HG03378 (cell line): ENCODE results near the gene NR6A1.
"Not testable (repeated sequence)": the region's sequence is repeated elsewhere in the genome, so short reads cannot be mapped to it uniquely, and the experiment has no call there.

Experiments
- ATAC-seq: cut with Tn5 transposase; IDR thresholded peaks from one replicate; pipeline ENCODE4 v1.9.1; 2021; ENCODE audit warnings: mild to moderate bottlenecking, moderate library complexity; ENCODE audit not compliant: unreplicated experiment

The NR6A1 gene

GRCh38 chr9:124761710-124762109 is 9.4 kb downstream of the NR6A1 start:
- no peak for ATAC-seq

DNA sequence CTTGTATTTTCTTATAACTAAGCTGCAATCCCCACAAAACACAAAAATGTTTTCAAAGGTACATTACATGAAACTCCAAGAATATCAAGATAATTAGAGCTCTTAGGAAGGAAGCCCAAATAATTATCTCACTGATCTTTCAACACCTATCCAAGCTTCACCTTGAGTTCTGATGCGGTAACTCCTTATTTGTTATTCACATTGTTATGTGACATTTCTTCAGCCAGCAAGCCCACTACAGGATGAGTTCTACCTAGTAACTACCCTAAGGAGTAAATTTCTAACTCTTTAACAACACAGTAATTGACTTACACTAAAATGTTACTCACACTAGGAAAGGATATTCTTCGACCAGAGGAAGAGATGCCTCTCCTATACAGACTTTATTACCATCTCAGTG is 9.9 kb downstream of the NR6A1 start:
- ATAC-seq: no peak

DNA sequence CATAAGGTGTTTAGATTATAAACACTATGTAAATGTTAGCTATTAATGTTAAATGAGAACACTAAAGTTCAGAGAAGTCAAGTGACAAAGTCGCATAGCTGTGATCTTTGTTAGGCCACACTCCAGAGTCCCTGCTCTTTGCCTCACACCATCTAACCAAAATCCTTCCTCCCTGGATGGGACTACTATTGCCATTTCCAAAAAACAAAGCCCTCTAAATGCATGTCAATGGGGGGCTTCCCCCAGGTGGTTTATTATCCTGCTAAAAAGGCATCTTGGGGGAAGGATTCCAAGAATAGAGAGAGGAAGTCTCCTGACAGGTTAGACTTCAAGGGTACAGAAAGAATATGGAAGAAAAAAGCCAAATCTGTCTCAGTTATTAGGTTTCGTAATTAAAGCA is 10.4 kb downstream of the NR6A1 start:
- ATAC-seq: no peak

- no peak for ATAC-seq
These were observed 11.8 kb downstream of the NR6A1 start for GRCh38 chr9:124759327-124759726.

- ATAC-seq: no peak
These were observed 12.4 kb downstream of the NR6A1 start for GRCh38 chr9:124758691-124759090.

DNA sequence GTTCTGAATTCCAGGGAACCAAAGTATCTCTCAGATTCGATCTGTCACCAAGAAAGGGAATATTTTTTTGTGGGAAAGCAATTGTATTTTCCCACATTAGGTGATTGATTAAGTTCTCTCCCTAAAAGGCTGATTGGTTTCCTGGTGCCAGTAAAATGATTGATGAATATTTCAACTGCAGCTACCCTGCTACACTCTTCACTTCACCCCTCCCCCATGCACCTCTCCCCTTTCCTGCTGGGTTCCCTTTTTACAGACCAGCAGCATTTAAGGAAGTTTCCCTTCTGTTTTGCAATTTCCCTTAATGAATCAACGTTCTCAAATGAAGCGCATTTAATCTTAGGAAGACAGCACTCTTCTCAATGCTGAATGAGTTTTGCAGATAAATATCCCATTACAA is 13.1 kb downstream of the NR6A1 start:
- no peak for ATAC-seq

DNA sequence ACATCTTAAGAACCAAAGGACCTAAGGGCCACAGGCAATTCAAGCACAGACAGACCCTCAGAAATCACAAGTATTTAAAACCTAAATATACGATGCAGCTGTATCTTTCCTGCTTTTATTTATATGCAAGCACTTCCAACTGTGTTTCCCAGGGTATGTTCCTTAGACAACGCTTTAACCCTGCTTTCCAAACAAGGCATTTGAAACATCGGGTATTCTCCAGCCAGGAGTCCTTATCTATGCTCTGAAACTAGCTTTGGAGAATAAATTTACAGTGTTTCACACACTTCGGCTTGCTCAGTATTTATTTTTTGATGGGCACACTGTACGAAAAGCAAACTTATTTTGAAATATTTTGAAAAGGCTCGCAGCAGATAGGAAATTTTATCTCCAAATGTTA is 13.5 kb downstream of the NR6A1 start:
- no peak for ATAC-seq

DNA sequence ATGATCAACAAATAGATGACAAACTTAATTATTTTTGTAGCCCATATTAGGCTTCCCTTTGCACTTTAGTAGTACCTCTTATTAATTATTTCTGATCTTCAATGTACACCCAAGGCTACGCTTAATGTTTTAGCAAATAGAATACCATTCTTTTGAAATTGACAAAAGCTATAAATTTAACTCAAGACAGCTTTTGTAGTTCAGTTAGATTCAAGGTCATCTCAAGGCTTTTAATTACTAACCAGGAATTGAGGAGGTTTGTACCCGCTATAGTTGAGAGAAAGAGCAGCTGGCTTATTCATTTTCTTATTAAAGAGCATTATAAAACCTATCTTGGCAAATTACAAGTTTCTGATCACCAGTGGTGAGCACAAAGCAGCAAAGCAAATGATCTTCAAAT is 15.1 kb downstream of the NR6A1 start:
- no peak for ATAC-seq

DNA sequence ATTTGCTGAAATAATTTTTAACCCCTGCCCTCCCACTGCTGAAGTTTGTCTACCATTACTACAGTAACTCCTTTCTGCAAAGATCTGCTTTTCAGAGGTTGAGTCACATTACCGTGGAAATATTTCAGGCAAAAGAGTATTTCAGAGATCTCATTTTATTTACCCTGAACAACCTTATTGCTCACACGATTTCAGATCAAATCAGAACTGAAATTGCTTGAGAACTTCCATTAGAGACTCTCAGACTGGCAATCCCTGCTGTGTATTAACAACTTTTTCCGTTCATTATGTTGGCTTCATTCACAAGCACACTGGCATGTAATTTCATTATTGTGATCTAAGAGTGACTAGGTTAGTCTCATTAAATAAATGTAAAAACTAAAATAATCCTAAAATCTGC is 16.1 kb downstream of the NR6A1 start:
- no peak for ATAC-seq

GRCh38 chr9:124754289-124754688 is 16.8 kb downstream of the NR6A1 start:
- no peak for ATAC-seq

- no peak for ATAC-seq
These were observed 18.1 kb downstream of the NR6A1 start for GRCh38 chr9:124752967-124753366.

DNA sequence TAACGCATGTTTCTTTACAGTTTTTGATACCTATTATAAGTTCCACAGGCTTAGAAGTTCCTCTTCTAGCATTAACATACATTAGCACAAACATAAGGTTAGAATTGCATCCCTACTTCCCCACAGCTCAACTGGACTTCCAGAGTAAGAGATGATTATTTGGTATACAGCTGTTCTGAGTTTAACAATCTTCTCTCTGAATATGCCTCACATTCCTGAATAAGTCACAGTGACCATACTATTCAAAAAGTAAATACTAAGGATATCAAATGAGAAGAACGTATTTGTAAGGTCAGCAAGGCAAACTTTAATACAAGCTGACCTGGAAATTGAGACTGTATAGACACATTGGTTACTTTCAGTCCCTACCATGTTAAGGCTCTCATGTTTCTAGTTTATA is 21.3 kb downstream of the NR6A1 start:
- ATAC-seq: no peak

- ATAC-seq: no peak
These were observed 21.8 kb downstream of the NR6A1 start for GRCh38 chr9:124749284-124749683.

DNA sequence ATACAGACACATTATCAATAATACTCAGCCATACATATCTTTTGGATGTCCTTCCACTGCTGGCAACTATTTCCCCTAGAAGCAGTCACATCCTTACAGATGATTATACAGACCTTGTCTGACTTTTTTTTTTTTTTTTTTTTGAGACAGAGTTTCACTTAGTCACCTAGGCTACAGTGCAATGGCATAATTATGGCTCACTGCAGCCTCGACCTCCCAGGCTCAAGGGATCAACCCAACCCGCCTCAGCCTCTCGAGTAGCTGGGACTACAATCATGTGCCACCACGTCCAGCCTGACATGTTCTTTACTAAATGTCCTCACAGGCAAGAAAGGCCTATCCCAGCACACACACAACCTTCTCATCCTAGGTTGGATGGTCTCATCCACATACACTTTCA is 24.0 kb downstream of the NR6A1 start:
- no peak for ATAC-seq

GRCh38 chr9:124743686-124744348 is 27.3 kb downstream of the NR6A1 start:
- no peak for ATAC-seq

- no peak for ATAC-seq
These were observed 28.2 kb downstream of the NR6A1 start for GRCh38 chr9:124742940-124743339.

DNA sequence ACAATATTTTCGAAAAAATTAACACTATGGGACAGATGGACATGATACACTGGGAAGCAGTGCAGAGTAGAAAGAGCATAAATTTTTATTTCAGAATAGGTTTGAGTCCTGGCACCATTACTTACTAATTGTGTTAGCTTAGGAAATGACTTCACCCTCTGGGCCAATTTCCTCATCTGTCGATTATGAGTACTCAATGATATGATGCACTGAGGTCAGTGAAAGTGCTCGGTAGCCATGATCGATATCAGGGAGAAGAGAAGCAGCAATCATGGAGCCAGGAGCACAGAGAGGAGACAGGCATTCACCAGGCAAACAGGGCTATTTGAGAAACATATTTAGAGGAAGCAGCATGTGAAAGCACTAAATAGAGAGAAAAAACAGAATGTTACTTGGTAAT is 29.4 kb downstream of the NR6A1 start:
- no peak for ATAC-seq

DNA sequence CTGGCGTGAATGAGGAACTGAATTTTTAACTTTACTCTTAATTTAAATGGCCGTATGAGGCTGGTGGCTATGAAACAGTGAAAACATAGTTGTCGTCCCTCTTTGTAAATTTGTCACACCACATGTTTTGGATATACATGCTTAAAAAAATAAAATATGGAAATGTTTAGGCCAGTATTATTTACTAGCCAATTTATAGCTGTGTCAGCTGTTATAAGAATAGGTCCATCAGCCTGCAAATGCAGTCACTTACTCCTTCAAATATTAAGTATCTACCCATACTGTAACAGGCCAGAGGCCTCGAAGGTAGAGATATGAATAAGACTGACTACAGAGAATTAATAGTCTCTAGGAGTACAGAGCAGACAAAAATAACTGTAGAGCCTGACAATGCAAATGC is 30.0 kb downstream of the NR6A1 start:
- no peak for ATAC-seq

DNA sequence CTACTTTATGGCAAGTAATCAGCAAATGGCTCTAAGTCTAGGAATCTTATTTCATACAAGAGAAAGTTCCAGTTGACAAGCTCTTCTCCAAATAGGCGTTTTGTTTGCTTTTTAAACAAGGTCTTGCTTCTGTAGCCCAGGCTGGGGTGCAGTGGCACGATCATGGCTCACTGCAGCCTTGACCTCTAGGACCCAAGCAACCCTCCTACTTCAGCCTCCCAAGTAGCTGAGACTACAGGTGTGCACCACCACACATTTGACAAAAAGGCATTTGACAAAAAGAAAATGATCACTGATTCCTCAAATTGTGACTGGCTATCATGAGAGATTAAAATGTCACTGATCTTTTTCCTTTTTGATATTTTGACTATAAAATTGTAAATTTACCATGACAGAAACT is 31.8 kb downstream of the NR6A1 start:
- no peak for ATAC-seq

DNA sequence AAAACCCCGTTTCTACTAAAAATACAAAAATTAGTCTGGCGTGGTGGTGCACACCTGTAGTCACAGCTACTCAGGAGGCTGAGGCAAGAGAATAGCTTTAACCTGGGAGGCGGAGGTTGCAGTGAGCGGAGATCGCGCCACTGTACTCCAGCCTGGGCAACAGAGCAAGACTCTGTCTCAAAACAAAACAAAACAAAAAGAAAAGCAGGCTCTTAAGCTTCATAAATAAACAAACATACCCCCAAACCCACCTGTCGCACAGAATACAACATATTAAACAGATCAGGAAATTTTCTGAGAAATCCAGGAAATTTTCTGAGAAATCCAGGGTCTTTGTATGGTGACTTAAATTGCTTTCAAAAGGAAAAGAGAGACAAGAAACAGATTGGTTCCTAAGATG is 33.0 kb downstream of the NR6A1 start:
- ATAC-seq: not testable (repeated sequence)

DNA sequence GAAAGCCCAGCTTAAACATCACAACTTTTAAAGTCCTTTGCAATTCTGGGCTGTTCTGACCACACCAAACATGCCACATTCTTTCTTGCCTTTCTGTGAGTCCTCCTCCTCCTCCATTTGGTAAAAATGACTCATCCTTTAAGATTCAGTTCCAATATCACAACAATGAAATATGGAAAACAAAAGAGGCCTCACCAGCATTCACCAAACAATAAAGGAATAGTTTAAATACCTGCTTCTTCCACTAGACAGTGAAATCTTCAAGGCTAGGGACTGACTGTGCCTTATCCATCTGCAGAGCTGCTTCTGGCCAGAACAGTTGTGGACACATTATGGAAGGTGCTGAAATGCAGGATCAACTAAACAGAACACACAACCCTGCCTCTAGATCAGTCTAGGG is 36.0 kb downstream of the NR6A1 start:
- no peak for ATAC-seq

- not testable (repeated sequence) for ATAC-seq
These were observed 36.4 kb downstream of the NR6A1 start for GRCh38 chr9:124734741-124735083.

DNA sequence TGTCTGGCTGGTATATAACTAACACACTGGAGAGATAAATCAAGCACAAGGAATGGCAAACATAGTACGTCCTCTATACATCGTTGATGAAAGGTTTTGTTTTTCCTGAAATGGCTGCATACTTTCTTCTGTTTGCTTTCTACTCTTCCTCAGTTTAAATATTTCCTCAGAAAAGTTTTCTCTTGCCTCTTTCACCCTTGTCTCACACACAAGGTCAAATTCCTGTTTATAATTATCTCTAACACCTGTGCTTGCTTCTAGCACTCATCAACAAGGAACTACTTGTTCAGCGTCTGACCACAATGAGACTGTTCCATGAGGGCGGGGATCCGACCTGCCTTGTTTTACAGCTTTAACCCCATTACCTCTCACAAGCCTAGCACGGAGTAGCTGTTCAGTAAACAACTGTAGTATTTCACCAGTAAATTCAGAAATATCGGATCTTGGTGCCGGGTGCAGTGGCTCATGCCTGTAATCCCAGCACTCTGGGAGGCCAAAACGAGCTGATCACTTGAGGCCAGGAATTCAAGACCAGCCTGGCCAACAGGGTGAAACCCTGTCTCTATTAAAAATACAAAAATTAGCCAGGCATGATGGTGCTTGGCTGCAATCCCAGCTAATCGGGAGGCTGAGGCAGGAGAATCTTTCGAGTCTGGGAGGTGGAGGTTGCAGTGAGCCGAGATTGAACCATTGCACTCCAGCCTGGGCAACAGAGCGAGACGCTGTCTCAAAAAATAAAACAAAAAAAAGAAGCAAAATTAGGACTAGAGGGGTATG is 37.0 kb downstream of the NR6A1 start:
- ATAC-seq: no peak
